ENCODE measurements around the gene C15orf61.

C15orf61 gene

GRCh38 chr15:67479781-67480505 is 41.0 kb upstream of the C15orf61 start:
- Histone ChIP-seq H3K9me3 (ENCODE audit: control insufficient read depth, insufficient read depth, low read depth, low read length) (no peaks in the 10 kb centered on the region), H3K4me1 (ENCODE audit: control insufficient read depth, insufficient read depth, low read length) (no peaks in the 10 kb centered on the region), H3K36me3 (ENCODE audit: control insufficient read depth in 2 of 2, insufficient read depth in 1 of 2, low read length in 2 of 2) (no peaks in the 10 kb centered on the region), H3K4me3 (ENCODE audit: low read depth, low read length) (no peak overlapping the region), H3K27ac (ENCODE audit: extremely low read depth, low read depth, low read length) (no peak overlapping the region)
- TF ChIP-seq ZNF621 (tag by site-specific recombination; IDR thresholded peaks at IDR 0.05) = no peak
- TF ChIP-seq ZNF335 (tag by site-specific recombination; conservative IDR thresholded peaks at IDR 0.05) = peak; percentile 37
- POLR2A ChIA-PET = no interaction called here
- CTCF ChIA-PET = interaction anchor here (0.7 kb wide), 1 partner anchor 8 kb away, joined by 4 read pairs; no protein-coding TSS in a partner anchor

- POLR2A ChIA-PET = no interaction called here
- Histone ChIP-seq H3K27ac (ENCODE audit: extremely low read depth, low read depth, low read length) (no peak overlapping the region), H3K9me3 (ENCODE audit: control insufficient read depth, insufficient read depth, low read depth, low read length) (no peaks in the 10 kb centered on the region), H3K36me3 (ENCODE audit: control insufficient read depth in 2 of 2, insufficient read depth in 1 of 2, low read length in 2 of 2) (no peaks in the 10 kb centered on the region), H3K4me3 (ENCODE audit: low read depth, low read length) (no peak overlapping the region), H3K4me1 (ENCODE audit: control insufficient read depth, insufficient read depth, low read length) (no peaks in the 10 kb centered on the region)
- CTCF ChIA-PET = no interaction called here
- no peak for TF ChIP-seq ZNF266 (tag by site-specific recombination; IDR thresholded peaks at IDR 0.05; ENCODE audit: low read depth)
- TF ChIP-seq ZNF473 (tag by site-specific recombination; IDR thresholded peaks at IDR 0.05) = no peak
- TF ChIP-seq ZNF707 (tag by site-specific recombination; IDR thresholded peaks at IDR 0.05) = no peak
- TF ChIP-seq ZNF426 (tag by site-specific recombination; IDR thresholded peaks at IDR 0.05) = no peak
- TF ChIP-seq REPIN1 (tag by site-specific recombination; IDR thresholded peaks at IDR 0.05; ENCODE audit: low read depth) = no peak
- TF ChIP-seq SCRT2 (tag by site-specific recombination; IDR thresholded peaks at IDR 0.05) = no peak
- TF ChIP-seq ZNF221 (tag by site-specific recombination; IDR thresholded peaks at IDR 0.05; ENCODE audit: borderline replicate concordance) = no peak
- TF ChIP-seq KLF8 (tag by site-specific recombination; IDR thresholded peaks at IDR 0.05) = no peak
- TF ChIP-seq ZNF518A (tag by site-specific recombination; conservative IDR thresholded peaks at IDR 0.05; ENCODE audit: low read depth) = no peak
These were observed 40.2 kb upstream of the C15orf61 start for GRCh38 chr15:67480741-67481140.

- ChIA-PET CTCF (interaction anchor here (0.7 kb wide), 1 partner anchor 166 kb away, joined by 3 read pairs; no protein-coding TSS in a partner anchor), POLR2A (no interaction called here)
- H3K36me3 ChIP-seq (ENCODE audit: control insufficient read depth in 2 of 2, insufficient read depth in 1 of 2, low read length in 2 of 2) = no peaks in the 10 kb centered on the region
- no peaks in the 10 kb centered on the region for H3K9me3 ChIP-seq (ENCODE audit: control insufficient read depth, insufficient read depth, low read depth, low read length)
- H3K27ac ChIP-seq (ENCODE audit: extremely low read depth, low read depth, low read length) = no peak overlapping the region
- H3K4me1 ChIP-seq (ENCODE audit: control insufficient read depth, insufficient read depth, low read length) = no peaks in the 10 kb centered on the region
- no peak overlapping the region for H3K4me3 ChIP-seq (ENCODE audit: low read depth, low read length)
- TF ChIP-seq REST (tag by site-specific recombination; IDR thresholded peaks at IDR 0.05) (no peak), ZNF510 (tag by site-specific recombination; IDR thresholded peaks at IDR 0.05; ENCODE audit: insufficient replicate concordance) (no peak), ZNF18 (tag by site-specific recombination; IDR thresholded peaks at IDR 0.05) (no peak), KLF8 (tag by site-specific recombination; IDR thresholded peaks at IDR 0.05) (no peak), KLF10 (tag by site-specific recombination; IDR thresholded peaks at IDR 0.05) (no peak), ZNF138 (tag by site-specific recombination; IDR thresholded peaks at IDR 0.05; ENCODE audit: borderline replicate concordance) (no peak), ZNF398 (tag by site-specific recombination; IDR thresholded peaks at IDR 0.05) (no peak), ZSCAN16 (tag by site-specific recombination; IDR thresholded peaks at IDR 0.05) (no peak), ZNF623 (tag by site-specific recombination; IDR thresholded peaks at IDR 0.05) (no peak)
These were observed 39.3 kb upstream of the C15orf61 start for GRCh38 chr15:67481680-67482079.
